Neural cell (in vitro differentiated cells): Measurements from ENCODE around the gene TMEM115. TPM values are rescaled to one million over a fixed set of nuclear protein-coding genes. Genes with fewer than 3 reads are reported as not detected.

Experiments
- H2AFZ ChIP-seq: fragments of 200-600, 300-800 bp; sonication (generic), shearing (Covaris generic); 2 replicates; pipeline ENCODE4 v1.6.0; 2014; ENCODE audit warnings: low read depth, mild to moderate bottlenecking, antibody characterized with exemption, low read length, moderate library complexity
- H3F3A ChIP-seq: fragments of 200-600 bp; shearing (Covaris generic); 2 replicates; pipeline ENCODE4 v1.6.1; 2016; ENCODE audit warnings: mild to moderate bottlenecking, moderate library complexity, mixed read lengths, antibody characterized with exemption, low read length; ENCODE audit not compliant: insufficient read depth, poor library complexity, severe bottlenecking
- H3K27ac ChIP-seq: fragments of 200-600, 300-800 bp; sonication (generic), shearing (Covaris generic); 2 replicates; pipeline ENCODE4 v1.5.1; 2014; ENCODE audit warnings: mild to moderate bottlenecking, low read length, moderate library complexity
- H3K27me3 ChIP-seq: fragments of 300-800, 200-600 bp; sonication (generic), shearing (Covaris generic); 2 replicates; pipeline ENCODE4 v1.6.0; 2014; ENCODE audit warnings: mild to moderate bottlenecking, low read depth, low read length, moderate library complexity; ENCODE audit not compliant: insufficient read depth
- H3K36me3 ChIP-seq: fragments of 300-800, 200-600 bp; sonication (generic), shearing (Covaris generic); 2 replicates; pipeline ENCODE4 v1.5.1; 2014; ENCODE audit warnings: mild to moderate bottlenecking, antibody characterized with exemption, low read length, moderate library complexity; ENCODE audit not compliant: insufficient read depth
- H3K4me2 ChIP-seq: fragments of 300-800, 200-600 bp; sonication (generic), shearing (Covaris generic); 2 replicates; pipeline ENCODE4 v1.6.0; 2014; ENCODE audit warnings: mild to moderate bottlenecking, low read length
- H3K4me3 ChIP-seq: fragments of 300-800, 200-600 bp; sonication (generic), shearing (Covaris generic); 2 replicates; pipeline ENCODE4 v1.5.1; 2014; ENCODE audit warnings: mild to moderate bottlenecking, low read length, moderate library complexity
- H3K79me2 ChIP-seq: fragments of 200-600 bp; shearing (Covaris generic); replicated peaks from 2 replicates; pipeline ENCODE4 v1.6.0; 2014; ENCODE audit warnings: mild to moderate bottlenecking, low read length, moderate library complexity; ENCODE audit not compliant: insufficient read depth
- H3K9ac ChIP-seq: fragments of 300-800, 200-600 bp; sonication (generic), shearing (Covaris generic); 2 replicates; pipeline ENCODE4 v1.6.1; 2016; ENCODE audit warnings: mild to moderate bottlenecking, low read length, mixed read lengths
- H3K9me2 ChIP-seq: fragments of 200-600 bp; shearing (Covaris generic); 2 replicates; pipeline ENCODE4 v1.6.1; 2016; ENCODE audit warnings: mild to moderate bottlenecking, low read length, mixed read lengths; ENCODE audit not compliant: insufficient read depth
- H3K9me3 ChIP-seq: fragments of 200-600, 300-800 bp; sonication (generic), shearing (Covaris generic); 2 replicates; pipeline ENCODE4 v1.6.1; 2016; ENCODE audit warnings: mild to moderate bottlenecking, mixed run types, low read length, moderate library complexity, mixed read lengths
- H4K20me1 ChIP-seq: fragments of 200-600 bp; shearing (Covaris generic); 2 replicates; pipeline ENCODE4 v1.6.1; 2016; ENCODE audit warnings: mild to moderate bottlenecking, mixed run types; ENCODE audit not compliant: insufficient read depth
- EZH2 ChIP-seq: fragments of 200-600, 300-800 bp; shearing (Covaris generic), sonication (generic); IDR thresholded peaks from 2 replicates; pipeline ENCODE4 v1.6.1; 2014; ENCODE audit warnings: antibody characterized with exemption, low read length, borderline replicate concordance, mild to moderate bottlenecking; ENCODE audit not compliant: insufficient read depth, poor library complexity, severe bottlenecking
- POLR2AphosphoS5 ChIP-seq: IDR thresholded peaks from 2 replicates; pipeline ENCODE4 v1.6.1; 2012
- RAD21 ChIP-seq: fragments of 450-650 bp; conservative IDR thresholded peaks from 2 replicates; pipeline ENCODE4 v1.6.1; 2014; ENCODE audit warnings: antibody characterized with exemption, mild to moderate bottlenecking, moderate library complexity
- REST ChIP-seq: IDR thresholded peaks from 2 replicates; pipeline ENCODE4 v1.6.1; 2012; ENCODE audit warnings: borderline replicate concordance
- SMC3 ChIP-seq: fragments of 450-650 bp; conservative IDR thresholded peaks from 2 replicates; pipeline ENCODE4 v1.6.1; 2014; ENCODE audit warnings: antibody characterized with exemption, mild to moderate bottlenecking, moderate library complexity; ENCODE audit not compliant: poor library complexity
- TAF1 ChIP-seq: IDR thresholded peaks from 2 replicates; pipeline ENCODE4 v1.6.1; 2012; ENCODE audit warnings: low read depth
- polyA plus RNA-seq: library from polyadenylated mRNA; depleted of rRNA; stranded (reverse); fragments of >200 nt; gene quantifications from 2 replicates; pipeline ENCODE4 v1.2.3, GENCODE V29; 2014

Gene TMEM115
- polyA plus RNA-seq, 1 donor from 2014 or later = 17.8 TPM

- H4K20me1 ChIP-seq = no peaks in the 10 kb centered on the region
- H3K4me2 ChIP-seq = no peak overlapping the region
- no peaks in the 10 kb centered on the region for H3K9me2 ChIP-seq
- H3K27me3 ChIP-seq = peaks cover 43% of the 10 kb centered on the region
- no peaks in the 10 kb centered on the region for H3K9me3 ChIP-seq
- H3K79me2 ChIP-seq = no peaks in the 10 kb centered on the region
- H3K27ac ChIP-seq = no peak overlapping the region
- TF ChIP-seq RAD21 (no peak), TAF1 (no peak), REST (no peak), POLR2AphosphoS5 (no peak), SMC3 (no peak), EZH2 (no peak)
- no peaks in the 10 kb centered on the region for H3K36me3 ChIP-seq
- no peak overlapping the region for H2AFZ ChIP-seq
- H3K9ac ChIP-seq = no peak overlapping the region
- H3K4me3 ChIP-seq = no peak overlapping the region
- H3F3A ChIP-seq = no peaks in the 10 kb centered on the region
Measured at GRCh38 chr3:50341996-50342650, 17.2 kb downstream of the TMEM115 start.

GRCh38 chr3:50341537-50341936, 17.8 kb downstream of the TMEM115 start:
- Histone ChIP-seq H3K4me2 (no peak overlapping the region), H3K27me3 (peaks cover 43% of the 10 kb centered on the region), H3K9me2 (no peaks in the 10 kb centered on the region), H2AFZ (no peak overlapping the region), H3K36me3 (no peaks in the 10 kb centered on the region), H3K79me2 (peaks cover 2% of the 10 kb centered on the region), H3K27ac (no peak overlapping the region), H3F3A (no peaks in the 10 kb centered on the region), H3K9ac (no peak overlapping the region), H3K4me3 (no peak overlapping the region), H4K20me1 (no peaks in the 10 kb centered on the region), H3K9me3 (no peaks in the 10 kb centered on the region)
- TF ChIP-seq SMC3 (no peak), REST (no peak), TAF1 (no peak), RAD21 (no peak)
